Vagina (tissue), 2 donors: ENCODE data around the gene CACNA1C.

Experiments
- CTCF ChIP-seq, 3 experiments: fragments of 450-650 bp in 2 of 3; fragments of 200-600 bp in 1 of 3; sonication (generic) in 1 of 3; IDR thresholded peaks; one replicate each; pipeline ENCODE4 v1.5.1; 2017 to 2019; ENCODE audit warnings: antibody characterized with exemption in 3 of 3, mild to moderate bottlenecking in 2 of 3, moderate library complexity in 2 of 3
- POLR2A ChIP-seq, 2 donors: fragments of 450-650 bp; IDR thresholded peaks; one replicate each; pipeline ENCODE4 v1.6.1; 2017; ENCODE audit warnings: antibody characterized with exemption in 2 of 2, mild to moderate bottlenecking in 2 of 2, moderate library complexity in 2 of 2
- POLR2AphosphoS5 ChIP-seq, 2 donors: sonication (generic); formaldehyde crosslinking; IDR thresholded peaks; one replicate each; pipeline ENCODE4 v1.9.0; 2017; ENCODE audit warnings: antibody characterized with exemption in 2 of 2, mild to moderate bottlenecking in 2 of 2, low read depth in 1 of 2; ENCODE audit not compliant: insufficient read depth in 1 of 2

- TF ChIP-seq CTCF (IDR thresholded peaks at IDR 0.05), result no peak
- TF ChIP-seq POLR2A (IDR thresholded peaks at IDR 0.05), result no peak
- no peak for TF ChIP-seq POLR2AphosphoS5 (IDR thresholded peaks at IDR 0.05; ENCODE audit: insufficient read depth in 1 of 2, low read depth in 1 of 2)
Measured at GRCh38 chr12:2641207-2641606, 588.4 kb downstream of the CACNA1C start.
